KMS-11 (cell line): ENCODE data around the gene TRIM36.
A peak's percentile ranks its signal among the peaks of the same experiment; 100 is the strongest.

Experiments
- H2AFZ ChIP-seq: fragments of 200-600 bp; sonication (generic); 2 replicates; pipeline ENCODE4 v1.6.1; 2016; ENCODE audit warnings: antibody characterized with exemption, mixed run types, low read depth
- H3K27ac ChIP-seq: fragments of 200-600 bp; sonication (generic); 2 replicates; pipeline ENCODE4 v1.6.1; 2016; ENCODE audit warnings: mild to moderate bottlenecking, mixed run types
- H3K27me3 ChIP-seq: fragments of 200-600 bp; sonication (generic); 2 replicates; pipeline ENCODE4 v1.6.1; 2017; ENCODE audit warnings: mild to moderate bottlenecking, low read depth, mixed run types, moderate library complexity; ENCODE audit not compliant: insufficient read depth
- H3K36me3 ChIP-seq: fragments of 200-600 bp; sonication (generic); 2 replicates; pipeline ENCODE4 v1.6.1; 2017; ENCODE audit warnings: mild to moderate bottlenecking, mixed run types; ENCODE audit not compliant: insufficient read depth
- H3K4me1 ChIP-seq: fragments of 200-600 bp; sonication (generic); 2 replicates; pipeline ENCODE4 v1.6.1; 2016; ENCODE audit warnings: mild to moderate bottlenecking, low read depth, mixed run types; ENCODE audit not compliant: poor library complexity, severe bottlenecking
- H3K4me2 ChIP-seq: fragments of 200-600 bp; sonication (generic); 2 replicates; pipeline ENCODE4 v1.7.0; 2016; ENCODE audit warnings: mild to moderate bottlenecking, mixed run types
- H3K4me3 ChIP-seq: fragments of 200-600 bp; sonication (generic); IDR thresholded peaks from 2 replicates; pipeline ENCODE4 v1.6.1; 2017; ENCODE audit warnings: low read depth, low read length, mixed read lengths; ENCODE audit not compliant: insufficient read depth
- H3K79me2 ChIP-seq: fragments of 200-600 bp; sonication (generic); 2 replicates; pipeline ENCODE4 v1.6.1; 2016; ENCODE audit warnings: low read depth, mixed run types; ENCODE audit not compliant: insufficient read depth
- H3K9ac ChIP-seq: fragments of 200-600 bp; sonication (generic); 2 replicates; pipeline ENCODE4 v1.6.1; 2016; ENCODE audit warnings: mild to moderate bottlenecking, mixed run types
- H4K20me1 ChIP-seq: fragments of 200-600 bp; sonication (generic); 2 replicates; pipeline ENCODE4 v1.6.1; 2016; ENCODE audit warnings: mild to moderate bottlenecking, mixed run types; ENCODE audit not compliant: insufficient read depth
- TF ChIP-seq, protein P1 (sequence below): fragments of 200-600 bp; sonication (generic); conservative IDR thresholded peaks from 2 replicates; pipeline ENCODE4 v1.6.1; 2017; ENCODE audit warnings: low read depth, mild to moderate bottlenecking, antibody characterized with exemption, low read length, moderate library complexity, mixed read lengths

Gene TRIM36

GRCh38 chr5:115179030-115179393, 9.3 kb upstream of the TRIM36 start:
- no peak overlapping the region for H3K4me3 ChIP-seq
- H3K27ac ChIP-seq, result no peak overlapping the region
- TF ChIP-seq, protein P1, sequence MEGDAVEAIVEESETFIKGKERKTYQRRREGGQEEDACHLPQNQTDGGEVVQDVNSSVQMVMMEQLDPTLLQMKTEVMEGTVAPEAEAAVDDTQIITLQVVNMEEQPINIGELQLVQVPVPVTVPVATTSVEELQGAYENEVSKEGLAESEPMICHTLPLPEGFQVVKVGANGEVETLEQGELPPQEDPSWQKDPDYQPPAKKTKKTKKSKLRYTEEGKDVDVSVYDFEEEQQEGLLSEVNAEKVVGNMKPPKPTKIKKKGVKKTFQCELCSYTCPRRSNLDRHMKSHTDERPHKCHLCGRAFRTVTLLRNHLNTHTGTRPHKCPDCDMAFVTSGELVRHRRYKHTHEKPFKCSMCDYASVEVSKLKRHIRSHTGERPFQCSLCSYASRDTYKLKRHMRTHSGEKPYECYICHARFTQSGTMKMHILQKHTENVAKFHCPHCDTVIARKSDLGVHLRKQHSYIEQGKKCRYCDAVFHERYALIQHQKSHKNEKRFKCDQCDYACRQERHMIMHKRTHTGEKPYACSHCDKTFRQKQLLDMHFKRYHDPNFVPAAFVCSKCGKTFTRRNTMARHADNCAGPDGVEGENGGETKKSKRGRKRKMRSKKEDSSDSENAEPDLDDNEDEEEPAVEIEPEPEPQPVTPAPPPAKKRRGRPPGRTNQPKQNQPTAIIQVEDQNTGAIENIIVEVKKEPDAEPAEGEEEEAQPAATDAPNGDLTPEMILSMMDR, result no peak
- no peaks in the 10 kb centered on the region; the same call in 1 of the 2 replicates for H3K27me3 ChIP-seq
- no peaks in the 10 kb centered on the region for H3K4me1 ChIP-seq
- no peaks in the 10 kb centered on the region for H3K79me2 ChIP-seq
- H3K9ac ChIP-seq, result no peak overlapping the region
- H3K36me3 ChIP-seq, result no peaks in the 10 kb centered on the region
- H3K4me2 ChIP-seq, result no peak overlapping the region
- no peak overlapping the region for H2AFZ ChIP-seq
- H4K20me1 ChIP-seq, result no peaks in the 10 kb centered on the region

- H3K4me2 ChIP-seq, result peak overlapping the region; percentile 71
- H3K4me3 ChIP-seq, result no peak overlapping the region
- TF ChIP-seq, protein P1, result no peak
- no peaks in the 10 kb centered on the region for H3K27me3 ChIP-seq
- no peaks in the 10 kb centered on the region for H3K36me3 ChIP-seq
- peaks cover 9% of the 10 kb centered on the region; the same call in 1 of the 2 replicates for H3K79me2 ChIP-seq
- H4K20me1 ChIP-seq, result no peaks in the 10 kb centered on the region
- H2AFZ ChIP-seq, result peak overlapping the region; percentile 96
- peak overlapping the region; percentile 82 for H3K9ac ChIP-seq
- peaks cover 19% of the 10 kb centered on the region for H3K4me1 ChIP-seq
- peak overlapping the region; percentile 64 for H3K27ac ChIP-seq
These were observed 1.3 kb upstream of the TRIM36 start for GRCh38 chr5:115170929-115171510.

GRCh38 chr5:115170134-115170928, 623 bp upstream of the TRIM36 start:
- no peaks in the 10 kb centered on the region for H3K27me3 ChIP-seq
- H3K4me2 ChIP-seq, result peak overlapping the region; percentile 71
- peaks cover 9% of the 10 kb centered on the region; the same call in 1 of the 2 replicates for H3K79me2 ChIP-seq
- H3K36me3 ChIP-seq, result no peaks in the 10 kb centered on the region
- H2AFZ ChIP-seq, result peak overlapping the region; percentile 96
- H3K9ac ChIP-seq, result peak overlapping the region; percentile 82
- H3K27ac ChIP-seq, result peak overlapping the region; percentile 64
- H3K4me1 ChIP-seq, result peaks cover 19% of the 10 kb centered on the region
- H4K20me1 ChIP-seq, result no peaks in the 10 kb centered on the region
- TF ChIP-seq, protein P1, result no peak
- H3K4me3 ChIP-seq, result no peak overlapping the region

DNA sequence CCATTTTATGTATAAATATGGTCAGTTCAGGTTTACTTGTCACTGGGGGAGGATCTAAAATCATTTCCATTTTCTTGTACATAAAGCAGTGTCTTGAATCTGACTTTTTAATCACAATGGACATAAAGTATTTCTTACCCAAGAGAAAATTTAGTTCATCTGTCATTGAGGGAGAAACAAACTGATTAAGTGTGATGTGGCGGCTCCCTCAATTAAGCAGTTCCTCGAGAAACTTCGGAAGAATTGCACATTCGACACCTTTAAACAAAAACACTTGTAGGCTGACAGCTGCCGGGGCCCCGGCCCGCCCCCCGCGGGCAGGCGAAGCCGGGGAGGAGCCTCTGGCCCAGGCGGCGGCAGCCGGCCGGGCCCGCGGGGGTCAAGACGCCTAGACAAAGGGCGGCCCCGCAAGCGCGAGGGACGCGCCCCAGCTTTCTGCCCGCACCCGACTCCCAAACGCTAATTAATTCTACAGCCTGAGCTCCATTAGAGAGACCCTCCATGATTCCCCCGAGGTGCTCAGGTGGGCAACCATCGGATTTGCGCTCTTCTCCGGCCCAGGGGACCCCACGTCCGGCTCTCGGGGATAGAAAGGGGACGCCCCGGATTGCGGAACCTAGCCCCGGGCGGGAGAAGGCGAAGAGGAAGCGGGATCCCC, 750 bp downstream of the TRIM36 start:
- peak overlapping the region; percentile 70 for H3K27ac ChIP-seq
- peak overlapping the region; percentile 70 for H3K9ac ChIP-seq
- no peaks in the 10 kb centered on the region for H3K36me3 ChIP-seq
- no peaks in the 10 kb centered on the region for H3K27me3 ChIP-seq
- H3K4me1 ChIP-seq, result peaks cover 19% of the 10 kb centered on the region
- H3K4me3 ChIP-seq, result no peak overlapping the region
- H3K4me2 ChIP-seq, result peak overlapping the region; percentile 75
- peaks cover 9% of the 10 kb centered on the region; the same call in 1 of the 2 replicates for H3K79me2 ChIP-seq
- peak overlapping the region; percentile 95 for H2AFZ ChIP-seq
- TF ChIP-seq, protein P1, result no peak
- H4K20me1 ChIP-seq, result no peaks in the 10 kb centered on the region
